Lung (tissue), 12 donors: Measurements from ENCODE around the gene RWDD1. TPM values are rescaled to one million over a fixed set of nuclear protein-coding genes. Genes with fewer than 3 reads are reported as not detected.
A peak's percentile ranks its signal among the peaks of the same experiment; 100 is the strongest.

Experiments used
- ATAC-seq: fragments of 200-7000 bp; cut with Tn5 transposase; one replicate; pipeline ENCODE4 v1.9.1; 2020; ENCODE audit warnings: moderate number of reproducible peaks; ENCODE audit not compliant: insufficient read depth, low FRiP score
- DNase-seq, 3 donors: peaks; one replicate each; pipeline ENCODE4 v3.0.0-alpha.2; 2013 to 2017
- H3K27ac ChIP-seq, 2 donors: one replicate each; pipeline ENCODE4 v1.5.1; 2013; ENCODE audit warnings: mild to moderate bottlenecking in 2 of 2, moderate library complexity in 2 of 2, control low read depth in 1 of 2, inconsistent platforms in 1 of 2, low read depth in 1 of 2, low read length in 1 of 2
- H3K27me3 ChIP-seq, 3 donors: one replicate each; pipeline ENCODE4 v1.5.1; 2013; ENCODE audit warnings: low read length in 2 of 3; ENCODE audit not compliant: control insufficient read depth in 3 of 3, insufficient read depth in 3 of 3
- H3K36me3 ChIP-seq, 4 donors: one replicate each; pipeline ENCODE4 v1.5.1; 2013; ENCODE audit warnings: low read length in 4 of 4, mild to moderate bottlenecking in 1 of 4, moderate library complexity in 1 of 4; ENCODE audit not compliant: control insufficient read depth in 4 of 4, insufficient read depth in 4 of 4
- H3K4me1 ChIP-seq, 5 donors: one replicate each; pipeline ENCODE4 v1.5.1; 2013; ENCODE audit warnings: low read length in 5 of 5, mild to moderate bottlenecking in 2 of 5, moderate library complexity in 1 of 5; ENCODE audit not compliant: control insufficient read depth in 5 of 5, insufficient read depth in 5 of 5
- H3K4me3 ChIP-seq: one replicate; pipeline ENCODE4 v1.5.1; 2013; ENCODE audit warnings: mild to moderate bottlenecking, control low read depth, moderate library complexity
- H3K9ac ChIP-seq, 2 donors: one replicate each; pipeline ENCODE4 v1.5.1; 2013; ENCODE audit warnings: low read length in 2 of 2, control low read depth in 1 of 2; ENCODE audit not compliant: insufficient read depth in 1 of 2
- H3K9me3 ChIP-seq, 4 donors: one replicate each; pipeline ENCODE4 v1.5.1; 2013; ENCODE audit warnings: low read length in 3 of 4, mild to moderate bottlenecking in 1 of 4, moderate library complexity in 1 of 4; ENCODE audit not compliant: control insufficient read depth in 4 of 4, insufficient read depth in 3 of 4
- CTCF ChIP-seq: IDR thresholded peaks from 2 replicates; pipeline ENCODE4 v1.5.1; 2012; ENCODE audit warnings: mild to moderate bottlenecking; ENCODE audit errors: control extremely low read depth, extremely low read depth
- WGBS, 2 donors: extraction: QIAGEN DNeasy Blood & Tissue Kit; methylation state at CpG; one replicate each; pipeline ENCODE4 v1.1.7; 2013; 5-methylcytosine and 5-hydroxymethylcytosine counted together
- polyA plus RNA-seq, 2 donors: library from polyadenylated mRNA; stranded (reverse); fragments of 200-250 nt; gene quantifications; one replicate each; pipeline ENCODE4 v1.2.1, GENCODE V29; 2013
- total RNA-seq, 2 donors: library from RNA; depleted of rRNA in 1 of 2; stranded (reverse); fragments of >200 nt in 1 of 2; gene quantifications; one replicate each; pipeline ENCODE4 v1.2.1, GENCODE V29; 2014 to 2021
- donor health status: control.
- donor health status: control.
- donor health status: Bipolar disorder and iron deficiency.
- donor health status: healthy.
- donor health status: DM: yes; HTN: yes; CAD: no.

The RWDD1 gene
- total and polyA plus RNA-seq, 4 donors, result 27.2 to 66.9 (median 28.6) TPM

- no peak overlapping the region for H3K27ac ChIP-seq
- ATAC-seq (no peak), DNase-seq (no peak)
- no peak for TF ChIP-seq CTCF
- no peak overlapping the region for H3K9ac ChIP-seq
- WGBS, 2 donors, result 77 to 81% methylated on average over 3 of the region's 3 CpGs
- no peaks in the 10 kb centered on the region for H3K9me3 ChIP-seq
- H3K27me3 ChIP-seq, result no peaks in the 10 kb centered on the region
- H3K4me3 ChIP-seq, result no peak overlapping the region
- H3K4me1 ChIP-seq, result peaks cover 0 to 6% (median 0%) of the 10 kb centered on the region in 5 donors
- no peaks in the 10 kb centered on the region for H3K36me3 ChIP-seq
These were observed 52.9 kb downstream of the RWDD1 start for GRCh38 chr6:116624036-116624805.

GRCh38 chr6:116625872-116626271, 54.6 kb downstream of the RWDD1 start:
- Histone ChIP-seq H3K4me3 (no peak overlapping the region), H3K27me3 (no peaks in the 10 kb centered on the region), H3K9me3 (no peaks in the 10 kb centered on the region), H3K27ac (no peak overlapping the region), H3K4me1 (peaks cover 0 to 10% (median 2%) of the 10 kb centered on the region in 5 donors), H3K9ac (no peak overlapping the region), H3K36me3 (no peaks in the 10 kb centered on the region)
- 69 to 91% methylated on average over 3 of the region's 3 CpGs for WGBS, 2 donors
- DNase-seq (peak in 2 of 3 donors; percentile 26 to 73), ATAC-seq (no peak)
- no peak for TF ChIP-seq CTCF

- ATAC-seq (no peak), DNase-seq (peak; percentile 21 to 73 (median 57))
- 22 to 45% methylated on average over 5 of the region's 5 CpGs for WGBS, 2 donors
These were observed 58.3 kb downstream of the RWDD1 start for GRCh38 chr6:116629563-116629981.

More at GRCh38 chr6:116629563-116629981, 58.3 kb downstream of the RWDD1 start:
- Histone ChIP-seq H3K4me1 (peaks cover 0 to 10% (median 0%) of the 10 kb centered on the region in 5 donors), H3K27me3 (no peaks in the 10 kb centered on the region), H3K27ac (no peak overlapping the region), H3K9me3 (no peaks in the 10 kb centered on the region), H3K4me3 (no peak overlapping the region), H3K9ac (no peak overlapping the region), H3K36me3 (peaks cover 3 to 15% (median 7%) of the 10 kb centered on the region in 4 donors)
- no peak for TF ChIP-seq CTCF
